ENCODE measurements around the gene HSPA9. TPM values are rescaled to one million over a fixed set of nuclear protein-coding genes. Genes with fewer than 3 reads are reported as not detected.

Gene HSPA9
- total RNA-seq, 1 experiment from 2014 or later = 537 TPM

DNA sequence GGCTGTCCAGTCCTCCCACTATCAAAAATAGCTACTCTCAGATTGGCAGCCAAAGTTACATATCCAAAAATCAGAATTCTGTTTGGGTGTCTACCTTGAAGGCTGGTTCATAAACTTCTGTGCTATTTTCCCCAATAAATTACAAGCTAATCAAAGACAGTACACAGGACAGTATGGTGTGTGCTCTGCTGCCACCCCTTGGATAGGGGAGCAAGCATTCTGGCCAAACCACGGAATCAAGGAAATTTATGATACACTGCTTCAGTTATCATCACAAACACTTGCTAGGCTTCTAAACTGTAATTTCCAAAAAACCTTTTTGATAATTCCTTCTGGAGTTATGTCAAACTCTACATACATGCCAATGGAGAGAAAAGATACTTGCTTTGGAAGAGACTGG, 48.0 kb downstream of the HSPA9 start:
- intact Hi-C loops (cut with micrococcal nuclease; ENCODE audit: unreplicated experiment) = no loop called here
- Histone ChIP-seq H3K36me3 (ENCODE audit: control insufficient read depth, insufficient read depth, low read length) (no peaks in the 10 kb centered on the region; the same call in none of the 2 replicates), H3K27me3 (replicated peaks; ENCODE audit: control insufficient read depth, insufficient read depth, low read length) (no peaks in the 10 kb centered on the region), H3K9me3 (no peaks in the 10 kb centered on the region), H3K4me1 (peaks cover 41% of the 10 kb centered on the region), H3K4me3 (ENCODE audit: low read depth, low read length) (no peak overlapping the region)
- no peaks in the 10 kb centered on the region for H3K9me3 Mint-ChIP-seq (ENCODE audit: unreplicated experiment)
- H3K27me3 Mint-ChIP-seq (ENCODE audit: insufficient read depth, unreplicated experiment) = no peaks in the 10 kb centered on the region
- DNase-seq = no peak
- POLR2A ChIA-PET = interaction anchor here (0.6 to 3.4 kb wide), 4 partner anchors 13 to 62 kb away, joined by 3 to 36 read pairs (median 5); partner anchors contain the start of genes EGR1, ETF1 and HSPA9
- peaks cover 30% of the 10 kb centered on the region for H3K4me1 Mint-ChIP-seq (ENCODE audit: low read depth, unreplicated experiment)
- TF ChIP-seq, protein P1, sequence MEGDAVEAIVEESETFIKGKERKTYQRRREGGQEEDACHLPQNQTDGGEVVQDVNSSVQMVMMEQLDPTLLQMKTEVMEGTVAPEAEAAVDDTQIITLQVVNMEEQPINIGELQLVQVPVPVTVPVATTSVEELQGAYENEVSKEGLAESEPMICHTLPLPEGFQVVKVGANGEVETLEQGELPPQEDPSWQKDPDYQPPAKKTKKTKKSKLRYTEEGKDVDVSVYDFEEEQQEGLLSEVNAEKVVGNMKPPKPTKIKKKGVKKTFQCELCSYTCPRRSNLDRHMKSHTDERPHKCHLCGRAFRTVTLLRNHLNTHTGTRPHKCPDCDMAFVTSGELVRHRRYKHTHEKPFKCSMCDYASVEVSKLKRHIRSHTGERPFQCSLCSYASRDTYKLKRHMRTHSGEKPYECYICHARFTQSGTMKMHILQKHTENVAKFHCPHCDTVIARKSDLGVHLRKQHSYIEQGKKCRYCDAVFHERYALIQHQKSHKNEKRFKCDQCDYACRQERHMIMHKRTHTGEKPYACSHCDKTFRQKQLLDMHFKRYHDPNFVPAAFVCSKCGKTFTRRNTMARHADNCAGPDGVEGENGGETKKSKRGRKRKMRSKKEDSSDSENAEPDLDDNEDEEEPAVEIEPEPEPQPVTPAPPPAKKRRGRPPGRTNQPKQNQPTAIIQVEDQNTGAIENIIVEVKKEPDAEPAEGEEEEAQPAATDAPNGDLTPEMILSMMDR (IDR thresholded peaks at IDR 0.05; ENCODE audit: insufficient read depth in 1 of 2, low read depth in 1 of 2, low read length in 1 of 2, severe bottlenecking in 1 of 2, unreplicated experiment in 1 of 2) = peak in 1 of 2 experiments; percentile 12
- H3K27ac Mint-ChIP-seq (ENCODE audit: unreplicated experiment) = peak overlapping the region; percentile 85
- no TSS peak for BruUV-seq (replicated peaks)
- peaks cover 91% of the 10 kb centered on the region for H3K36me3 Mint-ChIP-seq (ENCODE audit: insufficient read depth, unreplicated experiment)
- CTCF ChIA-PET = interaction anchor here (1.0 to 1.6 kb wide), 3 partner anchors 18 to 63 kb away, joined by 4 to 8 read pairs (median 4); no protein-coding TSS in a partner anchor
- H3K4me3 Mint-ChIP-seq (ENCODE audit: unreplicated experiment) = peak overlapping the region; percentile 23

GRCh38 chr5:138523406-138523805, 51.8 kb downstream of the HSPA9 start:
- no peaks in the 10 kb centered on the region for H3K9me3 ChIP-seq
- DNase-seq = no peak
- Mint-ChIP-seq H3K36me3 (ENCODE audit: insufficient read depth, unreplicated experiment) (peaks cover 86% of the 10 kb centered on the region), H3K9me3 (ENCODE audit: unreplicated experiment) (no peaks in the 10 kb centered on the region), H3K4me3 (ENCODE audit: unreplicated experiment) (peak overlapping the region; percentile 12), H3K27ac (ENCODE audit: unreplicated experiment) (peak overlapping the region; percentile 39), H3K27me3 (ENCODE audit: insufficient read depth, unreplicated experiment) (no peaks in the 10 kb centered on the region), H3K4me1 (ENCODE audit: low read depth, unreplicated experiment) (peaks cover 31% of the 10 kb centered on the region)
- no peaks in the 10 kb centered on the region; the same call in 1 of the 2 replicates for H3K36me3 ChIP-seq (ENCODE audit: control insufficient read depth, insufficient read depth, low read length)
- ChIA-PET POLR2A (no interaction called here), CTCF (no interaction called here)
- H3K4me1 ChIP-seq = peaks cover 28% of the 10 kb centered on the region
- TF ChIP-seq, protein P1 (IDR thresholded peaks at IDR 0.05; ENCODE audit: insufficient read depth in 1 of 2, low read depth in 1 of 2, low read length in 1 of 2, severe bottlenecking in 1 of 2, unreplicated experiment in 1 of 2) = no peak
- intact Hi-C loops (cut with micrococcal nuclease; ENCODE audit: unreplicated experiment) = no loop called here
- H3K27me3 ChIP-seq (replicated peaks; ENCODE audit: control insufficient read depth, insufficient read depth, low read length) = no peaks in the 10 kb centered on the region
- no TSS peak for BruUV-seq (replicated peaks)
- no peak overlapping the region for H3K4me3 ChIP-seq (ENCODE audit: low read depth, low read length)

- Histone ChIP-seq H3K4me1 (peaks cover 14% of the 10 kb centered on the region), H3K4me3 (ENCODE audit: low read depth, low read length) (no peak overlapping the region), H3K9me3 (no peaks in the 10 kb centered on the region), H3K36me3 (ENCODE audit: control insufficient read depth, insufficient read depth, low read length) (peaks cover 2% of the 10 kb centered on the region), H3K27me3 (replicated peaks; ENCODE audit: control insufficient read depth, insufficient read depth, low read length) (no peaks in the 10 kb centered on the region)
- Mint-ChIP-seq H3K27me3 (ENCODE audit: insufficient read depth, unreplicated experiment) (no peaks in the 10 kb centered on the region), H3K9me3 (ENCODE audit: unreplicated experiment) (no peaks in the 10 kb centered on the region), H3K4me1 (ENCODE audit: low read depth, unreplicated experiment) (peaks cover 19% of the 10 kb centered on the region), H3K4me3 (ENCODE audit: unreplicated experiment) (peak overlapping the region; percentile 9), H3K36me3 (ENCODE audit: insufficient read depth, unreplicated experiment) (peaks cover 90% of the 10 kb centered on the region), H3K27ac (ENCODE audit: unreplicated experiment) (peak overlapping the region; percentile 35)
- BruUV-seq (replicated peaks) = no TSS peak
- intact Hi-C loops (cut with micrococcal nuclease; ENCODE audit: unreplicated experiment) = no loop called here
- ChIA-PET POLR2A (interaction anchor here (1.0 kb wide), 1 partner anchor 56 kb away, joined by 3 read pairs; the partner anchor contains the start of gene EGR1), CTCF (interaction anchor here (0.7 to 1.0 kb wide), 2 partner anchors 17 to 26 kb away, joined by 3 to 4 read pairs; no protein-coding TSS in a partner anchor)
- DNase-seq = no peak
- TF ChIP-seq, protein P1 (IDR thresholded peaks at IDR 0.05; ENCODE audit: insufficient read depth in 1 of 2, low read depth in 1 of 2, low read length in 1 of 2, severe bottlenecking in 1 of 2, unreplicated experiment in 1 of 2) = no peak
Measured at GRCh38 chr5:138520971-138521370, 54.2 kb downstream of the HSPA9 start.
